Measurements from ENCODE around the gene TOPAZ1. TPM values are rescaled to one million over a fixed set of nuclear protein-coding genes. Genes with fewer than 3 reads are reported as not detected.
A peak's percentile ranks its signal among the peaks of the same experiment; 100 is the strongest.

Gene TOPAZ1
- total and polyA plus RNA-seq, 2 of the 4 experiments (the other 2 are of a cell fraction): not detected

DNA sequence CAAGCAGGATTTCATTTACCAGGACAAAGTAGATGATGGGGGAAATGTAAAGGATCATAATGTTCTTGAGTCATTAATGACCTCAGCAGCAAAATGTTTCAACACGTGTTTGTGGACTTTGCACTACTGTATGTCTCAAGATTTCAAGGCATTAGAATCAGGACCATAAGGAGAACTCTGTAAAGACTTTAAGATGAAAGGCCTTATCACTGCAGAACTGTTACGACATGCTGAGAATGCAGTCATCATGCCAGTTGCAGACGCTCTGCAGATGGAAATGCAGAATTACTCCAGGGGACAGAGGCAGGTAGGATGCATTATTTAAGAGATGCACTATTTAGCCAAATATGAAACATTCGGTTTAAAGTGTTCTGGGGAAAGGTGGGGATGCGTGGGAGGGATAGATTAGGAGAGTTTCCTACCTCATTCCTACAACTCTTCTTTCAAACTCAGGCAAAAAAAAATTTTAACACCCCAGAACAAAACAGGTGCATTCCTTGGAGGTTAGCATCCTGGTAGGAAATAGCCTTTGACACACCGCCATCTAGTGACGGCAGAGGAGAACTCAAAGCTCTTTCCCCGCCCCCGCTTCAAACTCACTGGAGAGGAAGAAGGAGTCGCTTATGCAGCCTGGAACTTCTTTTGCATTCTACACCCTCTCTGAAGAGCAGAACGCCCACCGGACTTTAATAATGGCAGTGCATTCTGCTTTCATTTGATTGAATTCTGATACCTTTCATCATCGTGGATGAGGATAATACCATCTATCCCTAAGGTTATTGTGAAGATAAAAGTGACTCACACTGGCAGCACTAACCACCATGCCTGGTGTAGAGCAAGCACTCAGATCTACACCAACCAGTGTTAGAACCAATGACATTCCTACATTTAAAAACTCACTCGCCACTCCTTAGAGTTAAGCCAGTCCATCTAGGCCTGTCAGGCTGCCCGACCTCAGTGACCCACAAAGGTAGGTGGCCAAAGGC is 43.1 kb upstream of the TOPAZ1 start:
- POLR2A ChIA-PET (ENCODE audit: unreplicated experiment): no interaction called here
- peak; percentile 95 for ATAC-seq (ENCODE audit: low read depth)

More for the DNA sequence above, 43.1 kb upstream of the TOPAZ1 start:
- H4K5ac ChIP-seq (ENCODE audit: low read depth, low read length): no peak overlapping the region
- no peak overlapping the region for H3K4me3 ChIP-seq (ENCODE audit: insufficient read depth, low read depth, low read length)
- DNase-seq: peak; percentile 67
- TF ChIP-seq FOS (IDR thresholded peaks at IDR 0.05; ENCODE audit: low read depth, low read length) (no peak), SMC3 (IDR thresholded peaks at IDR 0.05; ENCODE audit: low read depth, low read length) (peak; percentile 72), RCOR1 (IDR thresholded peaks at IDR 0.05; ENCODE audit: insufficient replicate concordance, low read length) (peak; percentile 71), CHD1 (IDR thresholded peaks at IDR 0.05; ENCODE audit: low read depth, low read length) (no peak; the same call in 1 of the 2 replicates), RAD21 (IDR thresholded peaks at IDR 0.05; ENCODE audit: low read length) (peak; percentile 90), MXI1 (IDR thresholded peaks at IDR 0.05; ENCODE audit: borderline replicate concordance, low read depth, low read length) (no peak), CEBPB (IDR thresholded peaks at IDR 0.05; ENCODE audit: low read depth, low read length) (no peak)
- TF ChIP-seq, protein P1, sequence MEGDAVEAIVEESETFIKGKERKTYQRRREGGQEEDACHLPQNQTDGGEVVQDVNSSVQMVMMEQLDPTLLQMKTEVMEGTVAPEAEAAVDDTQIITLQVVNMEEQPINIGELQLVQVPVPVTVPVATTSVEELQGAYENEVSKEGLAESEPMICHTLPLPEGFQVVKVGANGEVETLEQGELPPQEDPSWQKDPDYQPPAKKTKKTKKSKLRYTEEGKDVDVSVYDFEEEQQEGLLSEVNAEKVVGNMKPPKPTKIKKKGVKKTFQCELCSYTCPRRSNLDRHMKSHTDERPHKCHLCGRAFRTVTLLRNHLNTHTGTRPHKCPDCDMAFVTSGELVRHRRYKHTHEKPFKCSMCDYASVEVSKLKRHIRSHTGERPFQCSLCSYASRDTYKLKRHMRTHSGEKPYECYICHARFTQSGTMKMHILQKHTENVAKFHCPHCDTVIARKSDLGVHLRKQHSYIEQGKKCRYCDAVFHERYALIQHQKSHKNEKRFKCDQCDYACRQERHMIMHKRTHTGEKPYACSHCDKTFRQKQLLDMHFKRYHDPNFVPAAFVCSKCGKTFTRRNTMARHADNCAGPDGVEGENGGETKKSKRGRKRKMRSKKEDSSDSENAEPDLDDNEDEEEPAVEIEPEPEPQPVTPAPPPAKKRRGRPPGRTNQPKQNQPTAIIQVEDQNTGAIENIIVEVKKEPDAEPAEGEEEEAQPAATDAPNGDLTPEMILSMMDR (conservative IDR thresholded peaks at IDR 0.05; ENCODE audit: low read depth, low read length): peak; percentile 86
- TF ChIP-seq, protein P2, sequence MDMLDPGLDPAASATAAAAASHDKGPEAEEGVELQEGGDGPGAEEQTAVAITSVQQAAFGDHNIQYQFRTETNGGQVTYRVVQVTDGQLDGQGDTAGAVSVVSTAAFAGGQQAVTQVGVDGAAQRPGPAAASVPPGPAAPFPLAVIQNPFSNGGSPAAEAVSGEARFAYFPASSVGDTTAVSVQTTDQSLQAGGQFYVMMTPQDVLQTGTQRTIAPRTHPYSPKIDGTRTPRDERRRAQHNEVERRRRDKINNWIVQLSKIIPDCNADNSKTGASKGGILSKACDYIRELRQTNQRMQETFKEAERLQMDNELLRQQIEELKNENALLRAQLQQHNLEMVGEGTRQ (IDR thresholded peaks at IDR 0.05; ENCODE audit: low read depth, low read length): no peak
- intact Hi-C loops (cut with micrococcal nuclease): loop anchor here (1.0 to 5.0 kb wide), 7 partner anchors 341 to 1238 kb away; partner anchors contain the start of gene ABHD5
- no peak overlapping the region for H2AK5ac ChIP-seq (ENCODE audit: low read depth, low read length)
- no peak overlapping the region for H3K14ac ChIP-seq (replicated peaks; ENCODE audit: low read depth, low read length)
- no peak overlapping the region for H4K91ac ChIP-seq (ENCODE audit: insufficient read depth, low read depth, low read length)
- no peaks in the 10 kb centered on the region for H4K20me1 ChIP-seq (ENCODE audit: insufficient read depth, low read length)
- no peak overlapping the region for H3K9ac ChIP-seq (ENCODE audit: low read depth, low read length)
- H3K79me1 ChIP-seq (ENCODE audit: low read depth in 1 of 2, low read length in 2 of 2): no peaks in the 10 kb centered on the region
- H3K9me3 ChIP-seq (ENCODE audit: control insufficient read depth, insufficient read depth, low read length): no peaks in the 10 kb centered on the region
- no peak overlapping the region for H3K4ac ChIP-seq (ENCODE audit: low read depth, low read length)
- H2BK20ac ChIP-seq (ENCODE audit: low read depth, low read length): no peak overlapping the region
- no peak overlapping the region for H2AK9ac ChIP-seq (replicated peaks; ENCODE audit: low read depth, low read length, poor library complexity)
- H3K9me1 ChIP-seq (ENCODE audit: insufficient read depth, low read length): no peaks in the 10 kb centered on the region
- no peak overlapping the region for H3K56ac ChIP-seq (ENCODE audit: extremely low read depth, insufficient read depth, low read length)
- H2BK5ac ChIP-seq (ENCODE audit: low read depth, low read length, poor library complexity, severe bottlenecking): no peak overlapping the region
- no peak overlapping the region for H2BK15ac ChIP-seq (ENCODE audit: low read depth, low read length)
- no peaks in the 10 kb centered on the region for H3K36me3 ChIP-seq (ENCODE audit: control insufficient read depth, insufficient read depth, low read length)
- H2AFZ ChIP-seq (replicated peaks; ENCODE audit: low read length, poor library complexity): no peak overlapping the region
- in situ Hi-C loops (cut with MboI; ENCODE audit: low sequenced_read_pairs): loop anchor here (10.0 to 25.0 kb wide), 3 partner anchors 424 to 1236 kb away; no protein-coding TSS in a partner anchor
- H3K4me1 ChIP-seq (ENCODE audit: control insufficient read depth, insufficient read depth, low read length): no peaks in the 10 kb centered on the region
- H3K23ac ChIP-seq (ENCODE audit: low read depth, low read length): no peak overlapping the region
- H3K4me2 ChIP-seq (ENCODE audit: low read depth, low read length): no peak overlapping the region
- H3K27ac ChIP-seq (ENCODE audit: insufficient read depth, low read length): no peak overlapping the region
- no TSS peak for BruUV-seq (replicated peaks)
- 19% methylated on average over 3 of the region's 15 CpGs; no CpG with 5 or more reads in 1 of the 2 experiments for WGBS, 2 experiments (ENCODE audit: extremely low coverage in 2 of 2, insufficient read length in 1 of 2)
- dilution Hi-C loops (cut with HindIII; ENCODE audit: low sequenced_read_pairs, unreplicated experiment): no loop called here
- CTCF ChIA-PET: interaction anchor here (0.6 to 1.6 kb wide), 4 partner anchors 343 to 1231 kb away, joined by 3 to 5 read pairs (median 4); no protein-coding TSS in a partner anchor
- H3K18ac ChIP-seq (ENCODE audit: low read depth, low read length): no peak overlapping the region
- no peak overlapping the region for H2BK120ac ChIP-seq (ENCODE audit: low read depth, low read length)
- H4K8ac ChIP-seq (ENCODE audit: low read depth in 2 of 2, low read length in 2 of 2): no peak overlapping the region
- peaks cover 4% of the 10 kb centered on the region for H3K27me3 ChIP-seq (ENCODE audit: control insufficient read depth, insufficient read depth, low read length)

All from IMR-90 (cell line).